ENCODE measurements around the gene CBFA2T2.
"Not testable (repeated sequence)": the region's sequence is repeated elsewhere in the genome, so short reads cannot be mapped to it uniquely, and the experiment has no call there.

Gene CBFA2T2

GRCh38 chr20:33526769-33527168, 36.9 kb downstream of the CBFA2T2 start:
- no peak overlapping the region for H3K4me3 ChIP-seq (replicated peaks in 1 of 2; ENCODE audit: low read depth in 2 of 2, low read length in 2 of 2)
- DNase-seq (ENCODE audit: low read depth in 2 of 2): no peak
- no peak for TF ChIP-seq CTCF (IDR thresholded peaks at IDR 0.05; ENCODE audit: low read depth, low read length)

GRCh38 chr20:33531047-33531877, 41.4 kb downstream of the CBFA2T2 start:
- no peak overlapping the region for H3K4me3 ChIP-seq (replicated peaks in 1 of 2; ENCODE audit: low read depth in 2 of 2, low read length in 2 of 2)
- no peak for TF ChIP-seq CTCF (IDR thresholded peaks at IDR 0.05; ENCODE audit: low read depth, low read length)
- peak; percentile 18 to 51 for DNase-seq (ENCODE audit: low read depth in 2 of 2)

- DNase-seq (ENCODE audit: low read depth in 2 of 2): no peak
- no peak for TF ChIP-seq CTCF (IDR thresholded peaks at IDR 0.05; ENCODE audit: low read depth, low read length)
- H3K4me3 ChIP-seq (replicated peaks in 1 of 2; ENCODE audit: low read depth in 2 of 2, low read length in 2 of 2): no peak overlapping the region
Measured at GRCh38 chr20:33531885-33532284, 42.0 kb downstream of the CBFA2T2 start.

- peak; percentile 28 to 55 for DNase-seq (ENCODE audit: low read depth in 2 of 2)
- no peak for TF ChIP-seq CTCF (IDR thresholded peaks at IDR 0.05; ENCODE audit: low read depth, low read length)
- no peak overlapping the region for H3K4me3 ChIP-seq (replicated peaks in 1 of 2; ENCODE audit: low read depth in 2 of 2, low read length in 2 of 2)
Measured at GRCh38 chr20:33532753-33533459, 43.0 kb downstream of the CBFA2T2 start.

- not testable (repeated sequence) for H3K4me3 ChIP-seq (replicated peaks in 1 of 2; ENCODE audit: low read depth in 2 of 2, low read length in 2 of 2); DNase-seq (ENCODE audit: low read depth in 2 of 2)
Measured at GRCh38 chr20:33535717-33536116, 45.8 kb downstream of the CBFA2T2 start.

GRCh38 chr20:33537608-33538007, 47.7 kb downstream of the CBFA2T2 start:
- no peak for DNase-seq (ENCODE audit: low read depth in 2 of 2)
- no peak overlapping the region for H3K4me3 ChIP-seq (replicated peaks in 1 of 2; ENCODE audit: low read depth in 2 of 2, low read length in 2 of 2)
- TF ChIP-seq CTCF (IDR thresholded peaks at IDR 0.05; ENCODE audit: low read depth, low read length): no peak

- H3K4me3 ChIP-seq (replicated peaks in 1 of 2; ENCODE audit: low read depth in 2 of 2, low read length in 2 of 2): no peak overlapping the region
- TF ChIP-seq CTCF (IDR thresholded peaks at IDR 0.05; ENCODE audit: low read depth, low read length): no peak
- DNase-seq (ENCODE audit: low read depth in 2 of 2): peak; percentile 29 to 48
Measured at GRCh38 chr20:33539129-33539528, 49.2 kb downstream of the CBFA2T2 start.
